NCI-H2081 treated with DMSO at 0.1 percent for 48 hours (cell line): ENCODE results near the gene GPSM3.
"Not testable (repeated sequence)": the region's sequence is repeated elsewhere in the genome, so short reads cannot be mapped to it uniquely, and the experiment has no call there.

Experiments
- DNase-seq: peaks from one replicate; lab custom pipeline; 2025; lab: John Stamatoyannopoulos, UW

Gene GPSM3

DNA sequence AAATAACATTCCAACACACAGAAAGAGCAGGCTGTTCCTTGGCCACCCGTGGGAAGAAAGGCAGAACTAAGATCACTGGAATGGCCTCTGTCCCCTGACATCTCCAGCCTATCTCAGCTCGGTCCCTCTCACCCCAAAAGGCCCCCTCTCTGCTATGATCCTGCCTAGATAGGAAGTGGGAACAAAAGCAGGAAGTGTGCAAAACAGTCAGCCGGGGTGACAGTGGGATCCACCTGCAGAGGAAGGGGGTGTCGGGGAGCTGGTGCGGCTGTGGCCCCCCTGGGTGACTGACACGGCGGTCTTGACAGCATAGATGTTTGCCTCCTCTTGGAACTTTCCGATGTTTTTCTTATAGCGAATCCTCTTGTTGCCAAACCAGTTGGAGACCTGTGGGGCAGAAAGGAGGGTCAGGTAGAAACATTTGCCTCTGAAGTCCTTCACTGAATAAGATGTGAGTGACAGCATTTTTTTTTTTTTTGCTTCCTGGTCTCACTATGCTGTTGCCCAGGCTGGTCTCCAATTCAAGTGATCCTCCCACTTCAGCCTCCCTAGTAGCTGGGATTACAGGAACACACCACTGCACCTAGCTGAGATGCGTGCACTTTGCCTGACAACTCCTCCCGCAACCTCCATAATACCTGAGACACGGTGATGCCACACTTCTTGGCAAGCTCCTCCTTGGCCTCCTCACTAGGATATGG is 5.3 kb downstream of the GPSM3 start:
- DNase-seq, result no peak

GRCh38 chr6:32186151-32186840 is 6.1 kb downstream of the GPSM3 start:
- DNase-seq, result not testable (repeated sequence)

GRCh38 chr6:32185681-32186131 is 6.7 kb downstream of the GPSM3 start:
- not testable (repeated sequence) for DNase-seq

DNA sequence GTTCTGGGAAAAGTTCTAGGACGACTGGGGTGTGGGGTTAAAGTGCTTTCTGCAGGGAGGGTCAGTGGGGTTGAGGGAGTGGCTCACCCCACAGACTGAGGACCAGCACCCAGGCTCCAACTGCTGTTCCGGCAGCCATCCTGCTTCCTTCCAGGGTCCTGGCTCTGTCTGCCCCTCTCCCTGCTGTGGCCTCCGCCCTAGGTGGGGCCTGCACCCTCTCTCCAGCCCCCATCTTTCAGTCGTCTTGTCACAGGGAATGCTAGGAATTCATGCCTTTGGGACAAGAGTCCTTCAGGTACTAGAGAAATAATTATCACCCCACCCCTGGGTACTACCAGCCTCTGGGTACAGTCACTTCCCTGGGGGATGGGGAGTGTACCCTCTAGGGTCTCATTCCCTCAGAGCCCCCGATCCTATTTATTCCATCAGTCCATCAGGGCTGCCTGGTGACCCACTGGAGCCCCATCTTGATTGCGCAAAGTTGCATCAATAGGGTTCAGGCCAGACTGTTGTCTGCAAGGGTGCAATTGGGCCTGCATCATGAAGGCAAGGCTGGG is 8.3 kb downstream of the GPSM3 start, which contains the start of gene AGER:
Gene AGER (minus strand): TSS at position 170 of the 557 bp plus-strand sequence. CDS start 31 bp downstream, at position 139.
- no peak for DNase-seq

- no peak for DNase-seq
These were observed 8.9 kb downstream of the GPSM3 start for GRCh38 chr6:32183483-32184083.

DNA sequence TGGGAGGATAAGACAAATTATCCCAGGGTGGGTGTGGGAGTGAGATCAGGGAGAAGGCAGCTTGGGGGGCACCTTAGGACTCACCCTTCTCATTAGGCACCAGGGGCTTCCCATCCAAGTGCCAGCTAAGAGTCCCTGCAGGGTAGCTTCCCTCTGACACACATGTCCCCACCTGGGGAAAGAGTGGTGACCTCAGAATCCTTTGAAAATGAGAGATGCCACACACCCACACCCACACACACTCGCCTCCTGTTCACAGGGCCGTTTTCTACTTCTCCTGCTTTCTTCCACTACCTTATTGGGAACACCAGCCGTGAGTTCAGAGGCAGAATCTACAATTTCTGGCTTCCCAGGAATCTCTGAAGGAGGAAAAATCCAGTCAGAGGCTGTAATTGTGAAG is 9.4 kb downstream of the GPSM3 start:
- no peak for DNase-seq

- DNase-seq, result no peak
These were observed 9.9 kb downstream of the GPSM3 start for GRCh38 chr6:32182555-32182981.

DNA sequence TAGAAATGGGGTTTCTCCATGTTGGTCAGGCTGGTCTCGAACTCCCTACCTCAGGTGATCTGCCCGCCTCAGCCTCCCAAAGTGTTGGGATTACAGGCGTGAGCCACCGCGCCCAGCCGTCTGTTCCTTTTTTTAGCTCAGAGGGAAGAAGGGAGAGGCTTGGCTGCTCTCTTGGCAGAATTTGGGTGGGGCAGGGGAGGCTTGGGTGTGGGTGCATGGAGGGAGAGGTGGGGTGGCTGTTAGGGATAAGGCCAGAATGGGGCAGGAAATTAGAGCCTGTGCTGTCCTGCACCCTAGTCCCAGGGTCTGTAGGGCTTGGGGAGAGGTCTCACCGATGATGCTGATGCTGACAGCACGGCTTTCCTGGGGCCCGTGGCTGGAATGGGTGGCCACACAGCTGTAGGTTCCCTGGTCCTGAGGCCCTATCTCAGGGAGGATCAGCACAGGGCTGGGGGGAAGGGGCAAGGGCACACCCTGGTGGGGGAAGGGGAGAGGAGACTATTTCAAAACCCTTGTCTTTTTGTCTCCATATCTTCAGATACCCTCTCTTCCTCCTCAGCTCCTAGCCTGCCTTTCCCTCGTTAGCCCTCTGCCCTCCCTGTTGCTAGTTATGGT is 10.4 kb downstream of the GPSM3 start:
- DNase-seq, result no peak

DNA sequence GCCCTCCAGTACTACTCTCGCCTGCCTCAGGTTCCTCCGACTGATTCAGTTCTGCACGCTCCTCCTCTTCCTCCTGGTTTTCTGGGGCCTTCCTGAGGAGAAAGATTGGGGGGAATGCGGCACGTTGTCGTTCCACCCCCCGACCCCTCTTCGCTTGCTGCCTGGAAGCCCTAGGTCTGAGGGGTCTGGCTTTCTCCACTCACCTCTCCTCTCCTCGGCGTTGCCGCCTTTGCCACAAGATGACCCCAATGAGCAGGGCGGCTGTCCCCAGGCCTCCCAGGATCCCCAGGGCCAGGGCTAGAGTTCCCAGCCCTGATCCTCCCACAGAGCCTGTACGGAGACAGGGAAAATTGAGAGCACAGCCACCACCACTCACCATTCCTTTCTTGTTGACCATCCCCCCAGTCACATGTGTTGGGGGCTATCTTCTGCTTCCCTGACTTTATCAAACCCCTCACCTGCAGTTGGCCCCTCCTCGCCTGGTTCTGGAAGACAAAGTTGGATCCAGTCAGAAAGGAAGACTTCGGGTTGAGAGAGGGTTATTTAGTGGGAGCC is 11.2 kb downstream of the GPSM3 start:
- no peak for DNase-seq

- DNase-seq, result no peak
These were observed 12.6 kb downstream of the GPSM3 start for GRCh38 chr6:32179766-32180405.

GRCh38 chr6:32178547-32179440 is 13.6 kb downstream of the GPSM3 start:
- no peak for DNase-seq

- DNase-seq, result peak; percentile 99
These were observed 14.5 kb downstream of the GPSM3 start, which contains the start of gene RNF5 for GRCh38 chr6:32177788-32178546. Gene RNF5 (plus strand): TSS chr6:32178405. CDS start chr6:32178512, 107 bp downstream.

DNA sequence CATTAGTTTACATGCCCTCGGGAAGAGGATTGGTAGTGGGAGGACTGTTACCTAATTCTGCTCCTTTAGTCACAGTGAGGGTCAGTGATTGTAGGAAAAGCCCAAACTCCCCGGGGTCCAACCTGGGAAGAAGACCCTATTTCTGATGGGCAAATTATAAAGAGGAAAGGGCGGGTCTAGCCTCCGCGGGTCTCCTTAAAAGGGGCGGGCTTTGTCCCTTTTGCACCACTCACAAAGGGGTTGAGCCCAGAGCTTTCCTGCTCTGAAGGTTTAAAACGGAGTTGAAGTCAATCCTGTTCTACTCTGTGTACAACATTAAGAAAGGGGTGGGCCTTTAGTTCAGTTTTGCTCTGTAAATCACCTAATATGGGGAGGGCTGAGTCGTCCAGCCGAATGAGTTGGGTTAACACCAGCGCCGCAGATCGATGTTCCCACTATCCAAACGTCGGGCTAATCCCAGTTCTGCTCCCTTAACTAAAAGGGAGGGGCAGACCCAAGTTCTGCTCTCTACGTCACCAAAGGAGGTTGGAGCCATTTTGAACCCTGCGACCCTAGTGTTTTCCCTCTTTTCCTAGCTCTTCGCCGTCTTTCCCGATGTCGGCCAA is 15.2 kb downstream of the GPSM3 start:
- peak; percentile 43 for DNase-seq

DNA sequence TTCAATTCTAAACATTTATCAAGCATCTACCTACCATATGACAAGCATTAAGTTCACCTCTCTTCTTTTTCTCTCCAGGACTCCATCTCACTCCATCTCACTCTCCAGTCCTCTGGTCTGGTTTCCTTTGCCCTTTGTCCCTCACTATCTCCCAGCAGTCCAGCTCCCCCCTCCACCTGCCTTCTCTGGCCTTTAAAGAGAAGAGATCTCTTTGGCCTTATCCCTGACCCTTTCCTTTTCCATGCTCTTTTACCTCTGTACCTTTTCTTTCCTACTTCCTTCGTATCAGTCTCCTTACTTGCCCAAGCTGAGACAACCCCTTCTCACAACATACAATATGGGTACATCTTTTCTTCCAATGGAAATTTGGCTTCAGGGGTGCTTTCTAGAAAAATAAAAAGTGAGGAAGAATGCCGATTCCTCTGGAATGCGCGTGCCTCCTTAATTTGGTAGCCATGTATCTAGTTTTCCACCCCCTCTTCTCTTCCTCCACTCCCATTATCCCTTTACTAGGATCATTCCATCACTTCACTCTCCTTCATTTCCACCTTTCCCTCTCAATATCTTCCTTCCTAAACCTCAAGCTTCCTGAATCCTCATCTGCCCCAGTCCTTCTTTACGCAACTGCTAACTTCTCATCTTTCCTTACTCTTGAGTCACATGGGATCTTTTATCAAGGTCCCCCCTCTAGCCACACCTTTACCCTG is 15.8 kb downstream of the GPSM3 start:
- no peak for DNase-seq

DNA sequence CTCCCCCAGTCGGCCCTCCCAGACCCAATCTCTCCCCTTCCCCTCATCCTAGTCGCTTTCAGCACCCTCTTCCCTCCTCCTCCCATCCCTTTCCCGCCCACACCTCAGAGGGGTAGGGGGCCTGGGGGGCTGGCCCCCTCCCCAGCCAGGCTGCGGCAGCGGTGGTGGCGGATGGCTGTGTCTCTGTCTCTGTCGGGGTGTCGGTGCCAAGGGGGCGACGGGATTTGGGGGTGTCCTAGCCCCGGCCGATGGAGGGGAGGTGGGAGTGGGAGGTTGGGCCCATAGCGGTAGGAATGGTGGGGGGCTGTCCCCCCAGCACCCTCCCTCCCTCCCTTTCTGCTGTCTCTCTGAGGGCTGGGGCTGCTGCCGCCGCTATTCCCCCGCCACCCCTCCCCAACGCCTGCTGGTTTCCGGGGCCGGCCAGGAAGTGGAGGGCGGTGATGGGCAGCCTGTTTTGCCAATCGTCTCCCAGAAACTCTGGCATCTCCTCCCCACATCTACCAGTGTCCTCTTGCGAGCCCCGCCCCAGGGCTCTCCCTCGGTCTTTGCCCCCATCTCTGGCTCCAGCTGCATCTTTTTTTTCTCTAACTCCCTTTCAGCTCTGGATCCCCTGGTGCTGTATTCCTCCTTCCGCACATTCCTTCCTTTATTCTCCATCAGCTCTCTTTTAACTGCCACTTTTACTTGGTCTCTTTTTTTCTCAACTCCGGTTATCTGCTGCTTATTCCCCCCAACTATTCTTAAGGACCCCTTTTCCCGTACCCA is 16.6 kb downstream of the GPSM3 start, which contains the start of gene AGPAT1:
Gene AGPAT1 (minus strand): TSS at position 374 of the 765 bp plus-strand sequence. CDS start 4,588 bp downstream, outside the sequence.
- peak; percentile 75 for DNase-seq

DNA sequence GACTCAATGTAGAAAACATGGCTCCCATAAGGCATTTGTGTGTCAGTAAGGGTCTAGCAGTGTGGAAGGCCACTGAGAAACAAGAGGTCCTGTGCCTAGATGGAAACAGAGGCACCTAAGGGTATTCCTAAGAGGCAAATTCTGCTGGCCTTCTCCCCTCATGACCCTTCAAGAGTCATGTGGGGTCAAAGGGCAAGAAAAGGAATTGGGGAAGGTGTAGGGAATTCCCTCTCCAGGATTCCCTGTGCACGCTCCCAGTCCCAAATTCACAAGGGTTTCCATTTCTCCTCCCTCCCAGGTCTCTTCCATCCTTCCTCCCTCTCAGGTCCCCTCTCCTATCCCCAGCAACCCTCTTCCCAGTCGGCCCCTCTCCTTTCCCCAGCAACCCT is 17.1 kb downstream of the GPSM3 start:
- no peak for DNase-seq

- no peak for DNase-seq
These were observed 18.0 kb downstream of the GPSM3 start for GRCh38 chr6:32174416-32174815.
